BJ (cell line): ENCODE results near the gene ZNF775. TPM values are rescaled to one million over a fixed set of nuclear protein-coding genes. Genes with fewer than 3 reads are reported as not detected.

Experiments used
- CTCF ChIA-PET: fragments of 350-600 bp; formaldehyde crosslinking; extraction: SDS; loops from one replicate; lab custom pipeline; 2021; ENCODE audit warnings: antibody characterized with exemption, inconsistent platforms; lab: Yijun Ruan, JAX
- POLR2A ChIA-PET: fragments of 300-600 bp; sonication (Branson Sonifier 250); formaldehyde crosslinking; extraction: SDS; loops from one replicate; lab custom pipeline; 2021; ENCODE audit warnings: antibody characterized with exemption; lab: Charles Lee
- DNase-seq: peaks from one replicate; pipeline ENCODE4 v3.0.0-alpha.2; 2011; ENCODE audit warnings: low read depth
- H3K27me3 ChIP-seq: 2 replicates; pipeline ENCODE4 v1.6.0; 2011; ENCODE audit warnings: low read length; ENCODE audit not compliant: control insufficient read depth, insufficient read depth
- H3K36me3 ChIP-seq: 2 replicates; pipeline ENCODE4 v1.5.1; 2011; ENCODE audit warnings: low read length; ENCODE audit not compliant: control insufficient read depth, insufficient read depth
- H3K4me3 ChIP-seq: 2 replicates; pipeline ENCODE4 v1.5.1; 2011; ENCODE audit warnings: low read depth, mild to moderate bottlenecking, control low read depth, low read length
- CTCF ChIP-seq: IDR thresholded peaks from 2 replicates; pipeline ENCODE4 v1.5.1; 2011; ENCODE audit warnings: low read depth, mild to moderate bottlenecking, control low read depth, inconsistent platforms, low read length, moderate library complexity; ENCODE audit not compliant: insufficient read depth
- polyA plus RNA-seq: library from polyadenylated mRNA; depleted of rRNA; stranded (reverse); fragments of >200 nt; gene quantifications from 2 replicates; pipeline ENCODE4 v1.2.3, GENCODE V29; 2011

The ZNF775 gene
- polyA plus RNA-seq, 1 experiment: 2.1 TPM

DNA sequence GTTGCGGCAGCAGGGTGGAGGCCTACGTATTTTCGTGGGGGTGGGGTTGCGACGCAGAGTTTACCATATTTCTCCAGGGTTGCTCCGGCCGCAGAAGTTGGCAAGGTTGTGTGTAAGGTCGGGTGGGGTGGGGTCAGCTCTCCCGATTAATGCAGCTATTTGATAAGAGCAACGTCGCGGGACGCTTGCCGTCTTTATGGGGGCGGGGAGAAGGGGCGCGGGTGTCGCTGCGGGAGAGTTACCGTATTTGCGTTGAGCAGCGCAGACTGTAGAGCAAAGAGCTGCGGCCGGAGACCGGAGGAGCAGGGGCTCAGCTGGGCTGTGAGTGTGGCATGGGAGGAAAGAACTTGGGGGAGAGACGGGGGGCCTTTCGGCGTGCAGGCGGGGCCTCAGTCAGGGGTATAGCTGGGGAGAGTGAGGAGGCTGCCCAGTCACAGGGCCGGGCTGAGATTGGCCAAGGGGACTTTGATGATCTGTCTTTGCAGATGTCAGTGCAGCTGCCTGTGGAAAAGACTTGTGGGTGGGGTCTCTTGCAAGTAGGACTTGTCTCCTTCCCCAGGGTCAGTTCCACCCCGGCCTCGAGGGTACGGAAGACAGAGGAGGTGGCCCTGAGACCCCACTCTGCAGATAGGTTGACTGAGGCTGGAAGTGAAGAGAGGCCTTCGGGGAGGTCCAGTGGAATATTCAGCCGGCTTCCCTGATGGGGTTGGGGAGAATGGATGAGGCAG lies 26.6 kb downstream of the ZNF775 start:
- POLR2A ChIA-PET: interaction anchor here (0.5 kb wide), 1 partner anchor 37 kb away, joined by 3 read pairs; the partner anchor contains the start of gene REPIN1
- H3K4me3 ChIP-seq: peak overlapping the region; percentile 70
- CTCF ChIA-PET: interaction anchor here (1.1 to 2.3 kb wide), 6 partner anchors 13 to 50 kb away, joined by 3 to 8 read pairs (median 4); no protein-coding TSS in a partner anchor
- no peaks in the 10 kb centered on the region for H3K27me3 ChIP-seq
- peaks cover 4% of the 10 kb centered on the region; the same call in 1 of the 2 replicates for H3K36me3 ChIP-seq
- TF ChIP-seq CTCF: no peak
- DNase-seq: no peak

DNA sequence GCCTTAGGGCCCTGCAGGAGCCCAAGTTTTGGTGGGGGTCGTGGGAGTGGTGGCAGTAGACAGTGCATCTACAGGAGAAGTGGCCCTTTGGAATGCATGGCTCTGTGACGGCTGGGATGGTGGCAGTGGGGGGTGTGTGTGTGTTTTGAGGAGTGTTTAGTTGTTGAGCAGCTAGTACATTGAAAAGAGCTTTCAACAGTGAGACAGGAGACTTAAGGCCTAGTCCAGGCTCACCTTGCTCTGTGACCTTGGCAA lies 27.1 kb downstream of the ZNF775 start:
- ChIA-PET POLR2A (interaction anchor here (0.5 kb wide), 1 partner anchor 38 kb away, joined by 3 read pairs; the partner anchor contains the start of gene REPIN1), CTCF (interaction anchor here (1.1 to 2.3 kb wide), 6 partner anchors 13 to 120 kb away, joined by 3 to 8 read pairs (median 4); no protein-coding TSS in a partner anchor)
- peak overlapping the region; percentile 70 for H3K4me3 ChIP-seq
- DNase-seq: no peak
- peaks cover 4% of the 10 kb centered on the region; the same call in 1 of the 2 replicates for H3K36me3 ChIP-seq
- TF ChIP-seq CTCF: no peak
- H3K27me3 ChIP-seq: no peaks in the 10 kb centered on the region

- no peak for TF ChIP-seq CTCF
- no peak for DNase-seq
- H3K27me3 ChIP-seq: no peaks in the 10 kb centered on the region
- ChIA-PET CTCF (interaction anchor here (1.0 to 2.3 kb wide), 7 partner anchors 13 to 121 kb away, joined by 3 to 8 read pairs (median 4); partner anchors contain the start of gene REPIN1), POLR2A (interaction anchor here (0.5 kb wide), 1 partner anchor 38 kb away, joined by 3 read pairs; the partner anchor contains the start of gene REPIN1)
- peaks cover 4% of the 10 kb centered on the region; the same call in 1 of the 2 replicates for H3K36me3 ChIP-seq
- H3K4me3 ChIP-seq: peak overlapping the region; percentile 12
Observed at GRCh38 chr7:150406567-150407421, 27.7 kb downstream of the ZNF775 start.

- POLR2A ChIA-PET: no interaction called here
- Histone ChIP-seq H3K36me3 (peaks cover 4% of the 10 kb centered on the region; the same call in 1 of the 2 replicates), H3K27me3 (no peaks in the 10 kb centered on the region), H3K4me3 (no peak overlapping the region)
- TF ChIP-seq CTCF: no peak
- CTCF ChIA-PET: interaction anchor here (1.0 to 2.3 kb wide), 4 partner anchors 12 to 122 kb away, joined by 3 to 6 read pairs (median 4); partner anchors contain the start of gene REPIN1
- no peak for DNase-seq
Observed at GRCh38 chr7:150407588-150408392, 28.7 kb downstream of the ZNF775 start.
